Placental pericyte (primary cell): Measurements from ENCODE around the gene PUSL1. TPM values are rescaled to one million over a fixed set of nuclear protein-coding genes. Genes with fewer than 3 reads are reported as not detected.

Experiments used
- small RNA-seq: library from RNA; depleted of rRNA; stranded (forward); fragments of <200 nt; gene quantifications from one replicate; pipeline ENCODE3, GENCODE V24; 2012; ENCODE audit warnings: low replicate concordance
- total RNA-seq: library from RNA; depleted of rRNA; stranded (reverse); fragments of >200 nt; gene quantifications from 2 replicates; pipeline ENCODE4 v1.2.3, GENCODE V29; 2012

Gene PUSL1
- 23.0 and 37.4 TPM in 2 replicates for total RNA-seq

DNA sequence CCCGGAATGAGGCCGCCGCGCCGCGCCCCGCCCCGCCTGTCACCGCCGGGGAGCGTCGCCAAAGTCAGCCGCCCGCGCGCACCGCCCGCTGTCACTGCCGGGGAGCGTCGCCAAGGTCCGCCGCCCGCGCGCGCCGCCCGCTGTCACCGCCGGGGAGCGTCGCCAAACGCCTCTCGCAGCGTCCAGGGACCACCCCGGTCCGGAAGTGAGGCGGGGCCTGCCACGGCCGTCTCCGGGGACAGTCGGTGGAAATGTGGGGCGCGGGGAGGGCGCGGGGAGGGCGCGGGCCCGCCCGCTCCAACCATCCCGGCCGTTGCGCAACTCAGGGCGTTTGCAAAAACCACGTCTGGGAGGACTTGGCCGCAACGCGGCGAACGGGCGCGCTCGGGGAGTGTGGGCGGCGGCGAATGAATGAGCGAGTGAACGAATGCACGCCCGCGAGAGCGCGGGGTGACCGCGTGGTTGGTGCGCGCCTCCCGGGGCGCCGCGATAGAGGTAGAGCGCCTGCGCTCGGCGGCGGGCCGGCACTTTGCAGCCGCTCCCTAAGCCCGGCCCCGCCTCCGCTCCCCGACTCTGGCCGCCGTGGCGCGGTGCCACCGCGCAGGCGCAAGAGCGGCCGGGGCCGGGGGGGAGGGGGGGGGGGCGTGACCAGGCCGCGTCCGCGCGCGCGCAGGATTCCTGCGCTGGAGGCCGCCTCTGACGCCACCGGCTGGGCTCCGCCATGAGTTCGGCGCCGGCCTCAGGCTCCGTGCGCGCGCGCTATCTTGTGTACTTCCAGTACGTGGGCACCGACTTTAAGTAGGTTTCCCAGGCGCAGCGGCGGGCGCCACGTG, at the start of gene PUSL1, which contains the start of gene ACAP3:
TSS of gene PUSL1 (plus strand) at position 675 of the 833 bp plus-strand sequence. CDS start at position 722, 47 bp downstream.
TSS of gene ACAP3 (minus strand) at position 8 of the 833 bp plus-strand sequence. CDS start 115 bp downstream, outside the sequence.

DNA sequence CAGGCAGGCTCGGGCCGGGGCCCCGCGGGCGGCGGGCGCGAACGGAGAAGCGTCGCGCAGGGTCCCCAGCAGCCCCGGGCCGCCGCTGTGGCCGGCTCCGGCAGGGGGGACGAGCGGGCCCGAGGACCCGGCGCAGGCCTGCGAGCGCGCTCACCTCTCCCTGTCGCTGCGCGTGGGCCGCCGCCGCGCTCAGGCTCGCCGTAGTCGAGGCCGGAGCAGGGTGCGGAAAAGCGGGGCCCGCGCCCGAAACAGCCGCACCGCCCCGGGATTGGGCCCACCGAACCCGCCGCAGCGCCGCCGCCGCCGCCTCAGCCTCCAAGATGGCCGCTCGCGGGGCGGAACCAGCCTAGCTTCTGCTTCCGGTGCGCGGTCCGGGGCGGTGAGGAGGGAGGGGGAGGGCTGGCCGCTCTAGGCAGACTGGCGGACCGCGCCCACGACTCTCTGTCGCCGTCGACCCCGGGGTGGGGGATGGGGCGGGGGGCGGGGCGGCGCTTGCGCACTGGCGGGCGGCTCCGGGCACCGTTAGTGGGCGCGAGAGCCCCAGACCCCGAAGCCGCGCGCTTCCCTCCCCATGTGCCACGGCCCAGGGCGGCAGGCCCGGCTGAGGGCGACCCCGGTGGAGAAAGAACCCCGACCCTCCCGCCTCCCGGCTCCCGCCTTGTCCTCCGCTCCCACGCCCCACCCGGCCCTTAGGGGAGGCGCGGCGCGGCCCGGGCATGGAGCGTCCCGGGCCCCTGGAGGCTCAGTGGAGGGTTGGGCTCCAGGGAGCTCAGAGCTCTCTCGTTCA, 34.7 kb upstream of the PUSL1 start, which contains the start of gene UBE2J2:
TSS of gene UBE2J2 (minus strand) at position 343 of the 787 bp plus-strand sequence. CDS start 5,862 bp downstream, outside the sequence.

DNA sequence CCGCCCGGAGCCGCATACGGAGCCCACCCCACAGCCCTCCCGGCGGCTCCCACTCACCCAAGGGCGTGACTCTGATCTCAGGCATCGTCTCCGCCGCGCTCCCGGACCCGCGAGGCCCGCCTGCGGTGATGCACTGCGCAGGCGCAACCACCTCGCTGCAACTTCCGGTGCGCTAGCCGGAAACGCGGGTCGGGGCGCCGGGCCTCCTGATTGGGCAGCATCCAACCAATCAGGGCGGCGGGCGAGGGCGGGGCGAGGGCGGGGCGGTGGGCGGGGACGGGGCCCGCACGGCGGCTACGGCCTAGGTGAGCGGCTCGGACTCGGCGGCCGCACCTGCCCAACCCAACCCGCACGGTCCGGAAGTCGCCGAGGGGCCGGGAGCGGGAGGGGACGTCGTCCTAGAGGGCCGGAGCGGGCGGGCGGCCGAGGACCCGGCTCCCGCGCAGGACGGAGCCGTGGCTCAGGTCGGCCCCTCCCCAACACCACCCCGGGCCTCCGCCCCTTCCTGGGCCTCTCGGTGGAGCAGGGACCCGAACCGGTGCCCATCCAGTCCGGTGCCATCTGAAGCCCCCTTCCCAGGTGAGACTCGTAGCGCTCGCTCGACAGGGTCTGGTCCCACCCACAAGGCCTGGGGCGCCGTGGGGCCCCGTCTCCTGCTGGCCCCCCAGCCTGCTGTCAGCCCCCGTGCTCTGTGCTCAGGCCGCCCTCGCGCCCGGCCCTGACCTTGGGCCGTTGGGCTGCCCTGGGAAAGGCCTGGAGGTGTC, 16.3 kb downstream of the PUSL1 start, which contains the start of the genes CPTP and INTS11:
TSS of gene CPTP (plus strand) at position 279 of the 764 bp plus-strand sequence. CDS start 2,109 bp downstream, outside the sequence.
TSS of gene INTS11 (minus strand) at position 137 of the 764 bp plus-strand sequence. CDS start at position 85, 52 bp downstream.

GRCh38 chr1:1331068-1331965, 22.9 kb downstream of the PUSL1 start, which contains the start of gene TAS1R3:
TSS of gene TAS1R3 (plus strand) at chr1:1331280. CDS start at chr1:1331346, 66 bp downstream.

DNA sequence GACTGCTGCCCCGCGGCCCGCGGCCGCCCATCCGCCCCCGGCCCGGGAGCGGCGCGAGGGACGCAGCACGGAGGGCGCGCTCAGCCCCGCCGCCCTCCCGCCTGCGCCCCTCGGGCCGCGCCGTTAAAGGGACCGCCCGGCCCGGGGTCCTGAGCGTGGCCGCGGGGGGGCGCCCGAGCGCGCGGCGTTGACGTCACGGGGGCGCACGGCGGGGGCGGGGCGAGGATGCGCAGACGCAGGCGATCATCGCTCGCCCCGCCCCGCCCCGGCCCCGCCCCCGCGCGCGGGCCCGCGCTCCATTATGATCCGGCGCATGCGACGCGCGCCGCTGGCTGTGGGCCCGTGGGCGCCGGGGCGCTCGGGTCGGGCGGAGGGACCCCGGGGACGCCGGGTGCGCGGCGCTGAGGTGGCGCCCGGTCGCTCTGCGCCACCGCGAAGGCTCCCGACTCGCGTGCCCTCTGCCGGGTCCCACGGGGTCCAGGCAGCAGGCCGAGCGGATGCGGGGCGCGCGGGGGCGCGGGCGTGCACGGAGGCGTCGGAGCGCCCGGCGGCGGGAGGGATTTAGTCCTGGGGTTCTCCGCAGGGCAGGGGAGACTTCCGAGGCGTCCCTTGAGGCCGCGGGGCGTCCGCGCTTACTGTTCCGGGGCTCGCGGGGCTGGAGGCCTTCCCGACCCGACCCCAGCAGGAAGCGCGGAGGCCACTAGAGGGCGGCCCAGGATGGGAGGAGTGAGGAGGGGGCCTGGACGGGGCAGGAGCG, 41.0 kb downstream of the PUSL1 start, which contains the start of gene DVL1:
TSS of gene DVL1 (minus strand) at position 163 of the 757 bp plus-strand sequence. CDS start 353 bp downstream, outside the sequence.

DNA sequence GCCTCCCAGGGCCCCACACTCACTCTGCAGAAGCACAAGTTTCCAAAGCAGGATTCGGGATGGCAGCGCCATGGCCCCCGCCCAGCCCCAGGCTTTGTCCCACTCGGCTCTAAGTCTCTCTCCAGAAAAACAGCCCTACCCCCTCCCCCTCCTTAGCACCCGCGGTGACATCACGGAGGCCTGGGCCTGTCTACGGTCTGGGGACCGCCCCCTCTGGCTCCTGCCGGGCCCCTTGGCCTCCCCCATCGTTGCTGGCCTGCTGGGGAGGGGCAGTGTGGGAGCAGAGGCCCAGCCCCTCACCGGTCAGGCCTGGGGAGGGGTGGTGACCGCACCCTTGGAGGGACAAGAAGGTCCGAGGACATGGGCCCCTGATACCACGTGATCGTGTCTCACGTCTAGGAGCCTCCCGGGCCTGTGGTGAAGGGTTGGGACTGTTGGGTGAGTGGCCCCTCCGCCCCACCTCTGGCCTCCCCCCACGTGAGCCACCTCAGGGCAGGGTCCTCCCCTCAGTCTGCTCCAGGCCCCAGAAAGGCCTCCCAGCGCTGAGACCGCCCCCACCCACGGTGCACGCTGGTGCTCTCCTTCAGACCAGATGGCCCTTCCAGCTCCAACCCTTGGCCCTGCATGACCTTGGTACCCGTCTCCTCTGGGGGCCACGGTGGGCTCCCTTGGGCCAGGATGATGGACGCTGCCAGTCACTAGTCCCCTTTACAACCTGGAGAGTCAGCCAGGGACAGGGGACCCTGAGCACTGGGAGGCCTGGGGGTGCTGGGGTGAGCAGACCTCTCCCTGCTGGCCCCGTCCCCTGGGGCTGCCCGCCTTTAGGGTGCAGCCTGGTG, 50.3 kb downstream of the PUSL1 start, which contains the start of gene MXRA8:
TSS of gene MXRA8 (minus strand) at position 123 of the 839 bp plus-strand sequence. CDS start at position 72, 51 bp downstream.

Small RNAs within 50 kb of the gene (small RNA-seq; reads per million reads assigned to genes)
- gene MIR6726, result not detected

Other genes starting within 250 kb of the PUSL1 start
- not detected in 2 replicates for gene RNF223, start 234.3 kb upstream of the PUSL1 start, total RNA-seq
- 9.0 and 24.8 TPM in 2 replicates for gene C1orf159, start 192.5 kb upstream of the PUSL1 start, total RNA-seq
- gene TTLL10, start 134.7 kb upstream of the PUSL1 start, total RNA-seq, result not detected in 2 replicates
- gene TNFRSF18, start 102.0 kb upstream of the PUSL1 start, total RNA-seq, result not detected in 2 replicates
- not detected in 2 replicates for gene TNFRSF4, start 94.4 kb upstream of the PUSL1 start, total RNA-seq
- gene SDF4, start 76.6 kb upstream of the PUSL1 start, total RNA-seq, result 104 and 223 TPM in 2 replicates
- gene B3GALT6, start 76.4 kb upstream of the PUSL1 start, total RNA-seq, result 34.4 and 38.5 TPM in 2 replicates
- 0.44 and 1.3 TPM in 2 replicates for gene C1QTNF12, start 61.9 kb upstream of the PUSL1 start, total RNA-seq
- 50.1 and 62.3 TPM in 2 replicates for gene UBE2J2, start 34.7 kb upstream of the PUSL1 start, total RNA-seq
- gene SCNN1D, start 28.2 kb upstream of the PUSL1 start, total RNA-seq, result 0.57 and 1.3 TPM in 2 replicates
- gene ACAP3, start 667 bp upstream of the PUSL1 start, total RNA-seq, result 37.2 and 53.4 TPM in 2 replicates
- 83.8 and 94.6 TPM in 2 replicates for gene INTS11, start 16.1 kb downstream of the PUSL1 start, total RNA-seq
- 20.8 and 28.1 TPM in 2 replicates for gene CPTP, start 16.2 kb downstream of the PUSL1 start, total RNA-seq
- 0.14 and 1.3 TPM in 2 replicates for gene TAS1R3, start 22.7 kb downstream of the PUSL1 start, total RNA-seq
- 56.5 and 159 TPM in 2 replicates for gene DVL1, start 40.8 kb downstream of the PUSL1 start, total RNA-seq
- gene MXRA8, start 50.0 kb downstream of the PUSL1 start, total RNA-seq, result 342 and 367 TPM in 2 replicates
- 78.1 and 134 TPM in 2 replicates for gene AURKAIP1, start 66.6 kb downstream of the PUSL1 start, total RNA-seq
- 96.1 and 129 TPM in 2 replicates for gene CCNL2, start 90.7 kb downstream of the PUSL1 start, total RNA-seq
- 51.9 and 91.8 TPM in 2 replicates for gene MRPL20, start 98.7 kb downstream of the PUSL1 start, total RNA-seq
- under 0.01 and 0.14 TPM in 2 replicates for gene ANKRD65, start 112.7 kb downstream of the PUSL1 start, total RNA-seq
- 5.9 and 7.9 TPM in 2 replicates for gene VWA1, start 127.1 kb downstream of the PUSL1 start, total RNA-seq
- under 0.01 TPM in 1 of 2 replicates, not detected in the other for gene ATAD3C, start 141.1 kb downstream of the PUSL1 start, total RNA-seq
- 26.9 and 34.1 TPM in 2 replicates for gene ATAD3B, start 163.2 kb downstream of the PUSL1 start, total RNA-seq
- gene ATAD3A, start 203.6 kb downstream of the PUSL1 start, total RNA-seq, result 47.1 and 78.2 TPM in 2 replicates
- gene TMEM240, start 232.0 kb downstream of the PUSL1 start, total RNA-seq, result 4.4 and 4.8 TPM in 2 replicates